Activated effector memory CD4-positive, alpha-beta T cell treated with anti-CD3 and anti-CD28 coated beads, Interleukin-2, amount 50 U/mL, for 16 hours (primary cell): Measurements from ENCODE around the gene KLHL2.

ENCODE experiments used
- DNase-seq: peaks from one replicate; pipeline ENCODE4 v3.0.0-alpha.2; 2020

Gene KLHL2

GRCh38 chr4:165293927-165294649 is 86.7 kb downstream of the KLHL2 start:
- DNase-seq: no peak

- no peak for DNase-seq
These were observed 87.5 kb downstream of the KLHL2 start for GRCh38 chr4:165294907-165295306.

GRCh38 chr4:165297626-165298025 is 90.3 kb downstream of the KLHL2 start:
- no peak for DNase-seq

GRCh38 chr4:165299399-165300060 is 92.2 kb downstream of the KLHL2 start:
- DNase-seq: no peak

DNA sequence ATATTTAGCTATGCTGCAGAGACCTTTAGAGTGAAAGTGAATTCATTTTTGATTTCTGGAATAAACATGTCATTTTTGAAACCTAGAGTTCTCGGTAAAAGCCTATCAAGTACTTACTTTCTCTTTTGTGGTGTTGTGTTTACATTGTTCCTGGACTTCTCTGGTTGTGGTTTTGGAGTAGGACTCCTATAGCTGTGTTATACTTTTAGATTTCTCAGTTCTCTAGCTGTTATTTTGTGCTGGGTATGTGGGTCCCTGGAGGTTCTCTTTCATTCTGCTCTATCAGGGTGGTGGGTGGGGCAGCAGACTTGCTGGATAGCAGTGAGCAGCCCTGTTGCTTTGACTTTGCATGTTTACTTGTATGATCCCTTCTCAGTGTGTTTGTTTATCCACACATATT is 94.5 kb downstream of the KLHL2 start:
- DNase-seq: no peak

DNA sequence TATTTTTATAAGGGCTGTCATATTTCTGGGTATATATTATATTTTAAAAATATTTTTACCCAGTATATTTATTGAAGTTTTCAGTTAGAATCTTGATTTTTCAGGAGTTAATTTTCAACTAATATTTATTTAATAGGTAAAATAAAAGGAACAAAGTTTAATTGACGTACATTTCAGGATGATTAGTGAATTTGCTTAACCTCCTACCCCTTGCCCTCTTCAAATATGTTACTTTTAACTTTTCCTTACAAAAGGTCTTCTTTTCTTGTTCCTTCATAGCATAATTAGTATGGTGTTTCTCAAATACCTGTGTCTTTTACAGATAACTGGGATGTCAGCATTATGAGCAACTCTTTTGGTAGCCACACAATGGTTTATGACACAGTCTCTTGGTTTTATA is 95.3 kb downstream of the KLHL2 start:
- DNase-seq: no peak

DNA sequence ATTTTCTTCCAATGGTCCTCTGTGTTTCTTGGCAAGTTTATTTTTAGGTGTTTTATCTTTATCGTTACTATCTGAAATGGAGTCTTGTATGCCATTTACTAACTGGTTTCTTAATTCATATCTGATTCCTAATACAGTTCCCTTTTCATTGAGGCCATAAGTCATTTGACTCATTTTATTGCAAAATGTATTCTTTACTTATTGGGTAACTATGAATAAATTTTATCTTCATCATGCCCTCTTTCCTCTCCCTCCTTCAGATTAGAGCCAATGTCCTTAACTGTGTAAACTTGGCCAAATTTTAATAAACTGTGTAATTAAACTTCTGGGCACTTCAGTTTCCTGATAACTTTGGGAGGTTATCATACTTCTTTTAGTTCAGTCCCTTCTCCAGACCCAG is 100.8 kb downstream of the KLHL2 start:
- no peak for DNase-seq

DNA sequence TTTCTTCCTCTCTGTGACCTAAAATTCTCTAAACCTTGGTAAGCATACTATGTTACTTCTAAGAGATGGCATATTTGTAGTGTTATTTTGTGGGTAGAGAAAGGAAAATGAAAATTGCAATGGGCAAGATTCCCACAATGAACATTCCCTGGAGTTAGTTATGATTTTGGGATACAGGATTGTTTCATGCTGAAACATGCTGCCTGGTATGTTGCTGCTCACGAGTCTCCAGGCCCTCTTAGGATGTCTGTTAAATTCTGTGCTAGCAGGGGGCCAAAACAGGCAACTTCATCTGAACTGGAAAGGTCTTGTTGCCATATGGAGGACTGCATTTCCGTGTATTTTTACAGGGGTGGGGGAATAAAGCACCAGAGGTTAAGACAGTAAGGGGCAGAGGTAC is 101.2 kb downstream of the KLHL2 start:
- no peak for DNase-seq

GRCh38 chr4:165309456-165309855 is 102.1 kb downstream of the KLHL2 start:
- no peak for DNase-seq

- DNase-seq: no peak
These were observed 105.1 kb downstream of the KLHL2 start for GRCh38 chr4:165312506-165312905.

GRCh38 chr4:165319030-165319429 is 111.7 kb downstream of the KLHL2 start:
- no peak for DNase-seq

- DNase-seq: no peak
These were observed 112.1 kb downstream of the KLHL2 start for GRCh38 chr4:165319509-165319908.

GRCh38 chr4:165324236-165324917 is 117.0 kb downstream of the KLHL2 start:
- DNase-seq: no peak

DNA sequence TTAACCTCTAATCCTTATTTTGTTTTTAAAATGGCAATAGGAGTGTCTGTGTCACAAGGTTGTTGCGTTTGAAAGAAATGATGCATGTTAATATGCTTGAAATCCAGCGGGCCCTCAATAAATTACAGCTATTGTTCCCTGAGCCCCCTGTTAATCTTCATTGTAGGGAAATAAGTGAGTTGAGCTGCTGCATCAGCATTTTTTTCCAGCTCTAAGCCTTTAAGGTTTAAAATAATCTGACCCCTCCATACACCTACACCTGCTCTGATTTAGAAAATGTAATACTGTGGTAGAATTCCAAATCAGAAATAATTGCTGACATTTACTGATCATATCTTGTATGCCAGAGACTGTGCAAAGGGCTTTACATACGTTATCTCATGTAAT is 117.5 kb downstream of the KLHL2 start:
- DNase-seq: no peak

DNA sequence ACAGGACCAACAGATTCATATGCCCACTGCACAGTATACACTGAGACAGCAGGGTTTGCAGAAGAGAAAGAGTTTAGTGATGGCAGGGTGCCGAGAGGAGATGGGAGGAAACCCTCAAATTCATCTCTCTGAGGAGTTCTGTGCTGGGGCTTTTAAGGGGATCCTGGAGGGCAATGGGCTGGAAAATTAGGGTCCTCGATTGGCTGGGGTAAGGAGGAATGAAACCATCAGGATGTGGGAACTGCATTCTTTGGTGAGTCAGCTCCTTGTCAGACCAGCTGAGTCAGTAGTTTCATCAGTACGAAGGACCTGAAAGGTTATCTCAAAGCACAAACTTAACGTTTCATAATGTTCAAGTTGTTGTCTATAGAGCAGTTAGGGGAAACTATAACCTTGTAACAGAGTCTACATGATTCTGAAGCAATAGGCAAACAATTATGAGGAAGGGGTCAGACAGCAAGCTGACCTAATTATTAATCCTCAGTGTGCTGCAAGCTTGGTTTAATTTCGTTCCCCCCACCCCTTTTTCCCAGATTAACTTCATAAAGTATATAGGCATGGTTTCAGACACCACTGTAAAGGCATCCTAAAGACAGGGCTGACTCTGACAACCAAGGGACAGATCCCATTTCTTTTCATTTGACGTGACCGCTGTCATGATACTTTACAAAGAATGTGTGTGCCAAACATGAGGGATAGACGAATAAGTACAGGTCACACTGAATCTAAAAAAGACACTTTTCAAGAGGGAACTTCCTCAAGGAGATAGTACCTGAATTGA is 118.6 kb downstream of the KLHL2 start:
- no peak for DNase-seq

GRCh38 chr4:165326831-165327210 is 119.5 kb downstream of the KLHL2 start:
- DNase-seq: no peak

GRCh38 chr4:165327211-165328100 is 120.1 kb downstream of the KLHL2 start, which contains the start of gene MSMO1:
Gene MSMO1, plus strand, starts transcription at chr4:165327669. Its CDS starts 5,702 bp downstream, at chr4:165333371.
- DNase-seq: peak; percentile 100

DNA sequence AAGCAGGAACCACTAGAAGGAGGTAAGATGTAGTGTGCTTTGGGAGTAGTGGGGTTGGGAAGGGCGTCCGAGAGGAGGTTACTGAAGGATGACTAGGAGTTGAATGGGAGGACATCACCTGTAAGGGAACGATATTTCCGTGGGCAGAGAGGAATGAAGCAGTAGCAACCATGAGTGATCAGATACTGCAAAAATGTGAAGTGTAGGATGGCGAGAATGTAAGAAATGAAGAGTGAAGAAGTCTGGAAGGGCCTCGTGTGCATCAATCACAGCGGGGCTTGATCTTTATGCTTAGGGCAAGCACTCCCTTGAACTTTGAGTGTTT is 120.7 kb downstream of the KLHL2 start:
- DNase-seq: no peak

DNA sequence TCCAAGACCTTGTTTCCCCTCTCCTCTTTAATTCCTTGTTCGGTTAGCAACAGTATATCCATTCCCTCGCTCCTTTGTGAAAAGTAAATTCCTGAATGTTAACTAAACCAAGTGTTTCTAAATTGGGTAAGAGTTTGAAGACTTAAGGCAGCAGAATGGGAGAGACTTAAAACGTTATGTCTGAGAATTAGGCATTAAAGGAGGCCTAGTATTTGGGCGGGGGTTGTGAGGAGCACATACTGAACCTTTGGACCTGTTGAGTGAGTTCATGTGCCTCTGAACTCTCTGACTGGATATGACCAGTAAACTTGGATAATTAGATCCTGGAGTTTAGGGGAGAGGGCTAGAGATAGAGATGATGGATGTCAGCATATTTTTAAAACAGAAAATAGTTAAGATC is 121.3 kb downstream of the KLHL2 start:
- DNase-seq: no peak

DNA sequence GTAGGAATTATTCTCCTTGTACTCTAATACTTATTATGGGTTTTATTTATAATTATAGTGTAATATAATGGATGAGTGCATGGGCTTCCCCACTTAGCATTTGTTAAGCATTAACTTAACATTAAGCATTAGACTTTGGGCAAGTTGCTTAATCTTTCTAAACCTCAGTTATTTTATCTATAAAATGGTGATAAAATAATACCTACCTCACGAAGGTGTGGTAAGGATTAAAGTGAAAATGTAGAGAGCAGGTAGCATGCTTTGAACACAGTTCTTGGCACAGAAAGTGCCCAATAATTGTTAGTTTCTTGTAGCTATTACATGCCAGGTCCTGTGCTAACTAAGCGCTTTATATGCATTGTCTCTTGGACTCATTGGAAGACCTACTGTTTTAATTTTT is 122.7 kb downstream of the KLHL2 start:
- no peak for DNase-seq

DNA sequence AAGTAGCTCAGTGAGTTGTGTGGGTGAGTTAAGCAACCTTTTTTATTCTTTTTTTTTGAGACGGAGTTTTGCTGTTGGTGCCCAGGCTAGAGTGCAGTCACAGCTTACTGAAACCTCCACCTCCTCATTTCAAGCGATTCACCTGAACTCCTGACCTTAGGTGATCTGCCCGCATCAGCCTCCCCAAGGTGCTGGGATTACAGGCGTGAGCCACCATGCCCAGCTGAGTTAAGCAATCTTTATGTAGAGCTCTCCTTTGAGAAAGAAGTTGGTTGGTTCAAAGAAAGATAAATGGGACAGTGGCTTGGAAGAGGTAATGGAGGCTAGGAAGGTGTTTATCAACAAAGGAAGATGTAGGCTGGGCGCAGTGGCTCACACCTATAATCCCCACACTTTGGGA is 123.3 kb downstream of the KLHL2 start:
- DNase-seq: no peak

GRCh38 chr4:165331359-165331758 is 124.0 kb downstream of the KLHL2 start:
- no peak for DNase-seq
